Endothelial cell (in vitro differentiated cells): Measurements from ENCODE around the gene BEAN1. TPM values are rescaled to one million over a fixed set of nuclear protein-coding genes. Genes with fewer than 3 reads are reported as not detected.
A peak's percentile ranks its signal among the peaks of the same experiment; 100 is the strongest.

Experiments
- DNase-seq: peaks from one replicate; pipeline ENCODE4 v3.0.0; 2021; ENCODE audit warnings: low spot score
- H3K27ac Mint-ChIP-seq: one replicate; pipeline ENCODE4 v1.8.0; 2021; ENCODE audit warnings: mixed read lengths, inconsistent platforms; ENCODE audit not compliant: unreplicated experiment
- H3K27me3 Mint-ChIP-seq: one replicate; pipeline ENCODE4 v1.8.0; 2021; ENCODE audit warnings: mild to moderate bottlenecking, moderate library complexity, mixed read lengths, inconsistent platforms; ENCODE audit not compliant: unreplicated experiment
- H3K36me3 Mint-ChIP-seq: one replicate; pipeline ENCODE4 v1.8.0; 2021; ENCODE audit warnings: mild to moderate bottlenecking, low read depth, mixed read lengths, inconsistent platforms; ENCODE audit not compliant: unreplicated experiment
- H3K4me1 Mint-ChIP-seq: one replicate; pipeline ENCODE4 v1.8.0; 2021; ENCODE audit warnings: mild to moderate bottlenecking, mixed read lengths, inconsistent platforms; ENCODE audit not compliant: unreplicated experiment
- H3K4me3 Mint-ChIP-seq: one replicate; pipeline ENCODE4 v1.8.0; 2021; ENCODE audit warnings: mild to moderate bottlenecking, mixed read lengths, inconsistent platforms; ENCODE audit not compliant: unreplicated experiment
- H3K9me3 Mint-ChIP-seq: one replicate; pipeline ENCODE4 v1.8.0; 2021; ENCODE audit warnings: mixed read lengths, inconsistent platforms; ENCODE audit not compliant: unreplicated experiment
- CTCF ChIP-seq: fragments of 200-600 bp; sonication (generic); IDR thresholded peaks from one replicate; pipeline ENCODE4 v1.5.0; 2021; ENCODE audit warnings: antibody characterized with exemption; ENCODE audit not compliant: unreplicated experiment
- total RNA-seq: library from RNA; stranded (reverse); fragmentation: NEBNext Ultra II Directional; extraction: Animal tissue kit (Norgen Biotek cat#: 25700); gene quantifications from one replicate; pipeline ENCODE4 v1.2.1, GENCODE V29; 2021; ENCODE audit not compliant: unreplicated experiment

BEAN1 gene
- total RNA-seq, 1 donor from 2014 or later: 0.49 TPM

GRCh38 chr16:66510298-66510697, 83.2 kb downstream of the BEAN1 start:
- no peak overlapping the region for H3K27ac Mint-ChIP-seq
- peaks cover 3% of the 10 kb centered on the region for H3K27me3 Mint-ChIP-seq
- peaks cover 11% of the 10 kb centered on the region for H3K36me3 Mint-ChIP-seq
- H3K9me3 Mint-ChIP-seq: no peaks in the 10 kb centered on the region
- H3K4me1 Mint-ChIP-seq: peaks cover 29% of the 10 kb centered on the region
- no peak for DNase-seq
- no peak overlapping the region for H3K4me3 Mint-ChIP-seq
- no peak for TF ChIP-seq CTCF

- no peak overlapping the region for H3K27ac Mint-ChIP-seq
- peaks cover 11% of the 10 kb centered on the region for H3K36me3 Mint-ChIP-seq
- no peak for TF ChIP-seq CTCF
- H3K27me3 Mint-ChIP-seq: peaks cover 3% of the 10 kb centered on the region
- peaks cover 33% of the 10 kb centered on the region for H3K4me1 Mint-ChIP-seq
- no peak overlapping the region for H3K4me3 Mint-ChIP-seq
- no peaks in the 10 kb centered on the region for H3K9me3 Mint-ChIP-seq
- no peak for DNase-seq
Observed at GRCh38 chr16:66510711-66511601, 83.9 kb downstream of the BEAN1 start.

GRCh38 chr16:66511602-66512271, 84.6 kb downstream of the BEAN1 start:
- peaks cover 17% of the 10 kb centered on the region for H3K36me3 Mint-ChIP-seq
- H3K9me3 Mint-ChIP-seq: no peaks in the 10 kb centered on the region
- H3K27me3 Mint-ChIP-seq: peaks cover 3% of the 10 kb centered on the region
- no peak for DNase-seq
- peaks cover 40% of the 10 kb centered on the region for H3K4me1 Mint-ChIP-seq
- no peak overlapping the region for H3K27ac Mint-ChIP-seq
- no peak for TF ChIP-seq CTCF
- no peak overlapping the region for H3K4me3 Mint-ChIP-seq

GRCh38 chr16:66512272-66513110, 85.4 kb downstream of the BEAN1 start:
- Mint-ChIP-seq H3K27ac (no peak overlapping the region), H3K27me3 (peaks cover 3% of the 10 kb centered on the region), H3K36me3 (peaks cover 21% of the 10 kb centered on the region), H3K9me3 (no peaks in the 10 kb centered on the region), H3K4me1 (peaks cover 47% of the 10 kb centered on the region), H3K4me3 (peak overlapping the region; percentile 11)
- TF ChIP-seq CTCF: no peak
- DNase-seq: no peak
